ENCODE data around the gene KLHL17.
"Not testable (repeated sequence)": the region's sequence is repeated elsewhere in the genome, so short reads cannot be mapped to it uniquely, and the experiment has no call there.

The KLHL17 gene

GRCh38 chr1:993379-993995 lies 33.1 kb downstream of the KLHL17 start:
- Histone ChIP-seq H3K27ac (no peak overlapping the region), H3K4me3 (no peak overlapping the region)

DNA sequence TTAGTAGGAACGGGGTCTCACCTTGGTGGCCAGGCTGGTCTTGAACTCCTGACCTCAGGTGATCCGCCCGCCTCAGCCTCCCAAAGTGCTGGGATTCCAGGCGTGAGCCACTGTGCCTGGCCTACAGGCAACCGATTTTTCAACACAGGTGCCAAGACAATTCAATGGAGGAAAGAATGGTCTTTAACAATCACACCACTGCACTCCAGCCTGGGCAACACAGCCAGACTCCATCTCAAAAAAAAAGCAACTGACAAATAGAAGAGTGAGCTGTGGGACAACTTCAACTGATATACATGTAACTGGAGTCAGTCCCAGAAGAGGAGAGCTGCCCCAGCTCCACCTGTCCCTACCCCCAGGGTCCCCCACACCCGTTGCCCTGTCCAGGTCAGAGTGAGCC lies 34.2 kb downstream of the KLHL17 start:
- not testable (repeated sequence) for H3K27ac ChIP-seq, H3K4me3 ChIP-seq

DNA sequence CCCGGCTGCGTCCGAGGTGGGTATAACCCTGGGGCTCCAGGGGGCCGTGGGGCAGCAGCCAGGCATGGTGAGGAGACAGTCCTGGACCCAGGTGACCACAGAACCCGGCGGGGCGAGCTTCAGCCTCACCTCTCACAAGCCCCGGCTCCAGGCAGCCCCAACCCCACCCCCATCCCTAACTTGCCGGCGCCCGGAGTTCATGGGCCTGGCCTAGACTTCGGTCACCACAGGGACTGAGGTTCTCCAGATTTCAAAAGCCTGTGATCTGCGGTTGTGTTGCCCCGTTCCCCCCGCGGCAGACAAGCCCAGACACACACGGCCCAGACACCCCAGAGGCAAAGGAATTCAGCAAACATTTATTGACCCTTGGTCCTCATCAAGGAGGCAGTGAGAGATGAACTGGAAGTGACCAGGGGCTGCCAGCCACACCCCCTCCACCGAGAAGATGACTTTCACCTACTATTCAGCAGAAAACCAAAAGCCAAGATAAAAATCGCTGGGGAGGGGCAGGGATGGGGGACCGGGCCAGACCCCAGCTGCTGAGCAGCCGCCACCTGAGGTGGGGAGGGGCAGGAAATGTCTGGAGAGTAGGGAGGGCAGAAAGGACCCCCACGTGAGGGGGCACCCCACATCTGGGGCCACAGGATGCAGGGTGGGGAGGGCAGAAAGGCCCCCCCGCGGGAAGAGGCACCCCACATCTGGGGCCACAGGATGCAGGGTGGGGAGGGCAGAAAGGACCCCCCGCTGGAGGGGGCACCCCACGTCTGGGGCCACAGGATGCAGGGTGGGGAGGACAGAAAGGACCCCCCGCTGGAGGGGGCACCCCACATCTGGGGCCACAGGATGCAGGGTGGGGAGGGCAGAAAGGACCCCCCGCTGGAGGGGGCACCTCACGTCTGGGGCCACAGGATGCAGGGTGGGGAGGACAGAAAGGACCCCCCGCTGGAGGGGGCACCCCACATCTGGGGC lies 35.6 kb downstream of the KLHL17 start:
- Histone ChIP-seq H3K27ac (no peak overlapping the region), H3K4me3 (no peak overlapping the region)

GRCh38 chr1:996851-997712 lies 36.7 kb downstream of the KLHL17 start:
- H3K27ac ChIP-seq = no peak overlapping the region
- H3K4me3 ChIP-seq = no peak overlapping the region

- Histone ChIP-seq H3K4me3 (peak overlapping the region in 1 of 7 experiments; percentile 49), H3K27ac (no peak overlapping the region)
Observed at GRCh38 chr1:997713-997992, 37.3 kb downstream of the KLHL17 start.

GRCh38 chr1:997993-998744 lies 37.8 kb downstream of the KLHL17 start:
- Histone ChIP-seq H3K27ac (peak overlapping the region in 4 of 21 experiments; percentile 74 to 91 (median 80)), H3K4me3 (peak overlapping the region; percentile 33 to 51 (median 50))

- Histone ChIP-seq H3K27ac (peak overlapping the region in 10 of 21 experiments; percentile 74 to 98 (median 88)), H3K4me3 (peak overlapping the region; percentile 33 to 51 (median 50))
Observed at GRCh38 chr1:998745-998994, 38.3 kb downstream of the KLHL17 start.

- H3K27ac ChIP-seq = peak overlapping the region in 19 of 21 experiments; percentile 14 to 98 (median 82)
- H3K4me3 ChIP-seq = peak overlapping the region; percentile 33 to 51 (median 50)
Observed at GRCh38 chr1:998995-999724, 38.8 kb downstream of the KLHL17 start.

GRCh38 chr1:999725-1000356 lies 39.5 kb downstream of the KLHL17 start, which contains the start of gene HES4:
Gene HES4, minus strand, starts transcription at chr1:1000097. Its CDS starts 124 bp downstream, at chr1:999973.
- peak within 1 kb of the TSS; percentile 33 to 51 (median 50) for H3K4me3 ChIP-seq
- H3K27ac ChIP-seq = peak within 1 kb of the TSS; percentile 74 to 98 (median 88)

DNA sequence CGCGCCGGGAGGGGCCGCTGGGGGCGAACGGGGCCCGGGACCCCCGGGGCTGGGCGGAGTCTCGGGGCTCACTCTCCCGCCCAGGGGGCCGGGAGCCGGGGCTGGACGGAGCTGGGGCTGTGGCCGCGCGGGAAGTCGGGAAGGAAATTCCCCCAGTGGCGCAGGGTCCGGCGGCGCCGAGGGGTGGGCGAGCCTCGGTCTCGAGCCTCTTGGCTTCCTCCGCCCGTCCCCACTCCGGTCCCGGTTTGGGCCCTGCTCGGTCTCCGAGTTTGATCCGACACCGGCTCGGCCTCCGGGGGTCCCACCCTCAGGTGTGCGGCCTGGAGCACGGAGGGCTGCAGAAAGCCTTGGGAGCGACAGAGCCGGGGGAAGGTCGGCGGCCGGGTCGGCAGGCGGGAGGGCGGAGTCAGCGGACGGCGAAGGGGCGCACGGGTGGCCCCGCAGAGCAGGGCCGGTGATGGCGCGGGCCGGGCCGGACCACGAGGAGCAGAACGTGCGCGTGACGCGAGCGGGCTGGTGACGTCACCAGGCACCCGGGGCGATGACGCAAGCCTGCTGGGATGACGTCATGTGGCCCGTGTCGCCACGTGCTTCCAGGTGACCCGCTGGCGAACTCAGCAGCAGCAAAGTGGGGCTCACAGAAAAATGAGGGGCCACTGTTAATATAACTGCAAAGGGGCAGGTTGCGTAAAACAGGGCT lies 40.1 kb downstream of the KLHL17 start:
- Histone ChIP-seq H3K4me3 (peak overlapping the region; percentile 33 to 51 (median 50)), H3K27ac (peak overlapping the region; percentile 74 to 98 (median 88))

- peak overlapping the region; percentile 33 to 51 (median 50) for H3K4me3 ChIP-seq
- peak overlapping the region; percentile 7 to 98 (median 87) for H3K27ac ChIP-seq
Observed at GRCh38 chr1:1001057-1001783, 40.8 kb downstream of the KLHL17 start.

- Histone ChIP-seq H3K4me3 (no peak overlapping the region), H3K27ac (no peak overlapping the region)
Observed at GRCh38 chr1:1003618-1004419, 43.4 kb downstream of the KLHL17 start.

- H3K4me3 ChIP-seq = no peak overlapping the region
- no peak overlapping the region for H3K27ac ChIP-seq
Observed at GRCh38 chr1:1004420-1004779, 44.0 kb downstream of the KLHL17 start.

- H3K4me3 ChIP-seq = no peak overlapping the region
- no peak overlapping the region for H3K27ac ChIP-seq
Observed at GRCh38 chr1:1004780-1005697, 44.7 kb downstream of the KLHL17 start.

- no peak overlapping the region for H3K27ac ChIP-seq
- H3K4me3 ChIP-seq = no peak overlapping the region
Observed at GRCh38 chr1:1005774-1006304, 45.5 kb downstream of the KLHL17 start.

All from skin epidermis (tissue), 12 donors.